ENCODE results near the gene ERO1B. TPM values are rescaled to one million over a fixed set of nuclear protein-coding genes. Genes with fewer than 3 reads are reported as not detected.

ERO1B gene
- total and polyA plus RNA-seq, 2 of the 4 experiments (the other 2 are of a cell fraction) = 0.54 to 0.60 TPM

DNA sequence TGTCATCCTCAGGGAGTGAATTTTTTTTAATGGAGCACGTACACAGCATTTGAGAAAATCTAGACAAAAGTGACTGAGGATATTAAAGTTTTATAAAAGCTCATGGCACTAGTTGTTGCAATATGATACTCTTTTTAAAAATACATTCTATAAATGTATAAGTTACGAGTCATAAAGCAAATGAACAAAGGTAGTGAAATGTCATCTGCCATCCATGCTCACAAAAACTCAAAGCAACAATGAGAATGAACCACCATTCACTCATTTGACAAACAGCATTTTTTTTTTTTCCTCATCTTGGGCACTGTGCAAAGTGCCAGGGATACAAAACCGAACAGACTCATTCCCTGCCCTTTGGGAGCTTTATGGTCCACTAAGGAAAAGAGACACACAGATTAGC lies 100.7 kb downstream of the ERO1B start:
- H3K9me1 ChIP-seq (ENCODE audit: insufficient read depth, low read length) = no peaks in the 10 kb centered on the region; the same call in 1 of the 2 replicates
- in situ Hi-C loops (cut with MboI; ENCODE audit: low sequenced_read_pairs) = no loop called here
- H3K56ac ChIP-seq (ENCODE audit: extremely low read depth, insufficient read depth, low read length) = no peak overlapping the region
- H4K20me1 ChIP-seq (ENCODE audit: insufficient read depth, low read length) = no peaks in the 10 kb centered on the region
- POLR2A ChIA-PET (ENCODE audit: unreplicated experiment) = no interaction called here
- no CpG with 5 or more reads among the region's 3 CpGs for WGBS, 2 experiments (ENCODE audit: extremely low coverage in 2 of 2, insufficient read length in 1 of 2)
- H3K79me1 ChIP-seq (ENCODE audit: low read depth in 1 of 2, low read length in 2 of 2) = no peaks in the 10 kb centered on the region
- ATAC-seq (ENCODE audit: low read depth) (no peak), DNase-seq (peak; percentile 33)
- H3K27ac ChIP-seq (ENCODE audit: insufficient read depth, low read length) = no peak overlapping the region
- no peak overlapping the region for H4K8ac ChIP-seq (ENCODE audit: low read depth in 2 of 2, low read length in 2 of 2)
- intact Hi-C loops (cut with micrococcal nuclease) = no loop called here
- no peak overlapping the region for H2BK15ac ChIP-seq (ENCODE audit: low read depth, low read length)
- H3K27me3 ChIP-seq (ENCODE audit: control insufficient read depth, insufficient read depth, low read length) = no peaks in the 10 kb centered on the region
- H2BK20ac ChIP-seq (ENCODE audit: low read depth, low read length) = no peak overlapping the region
- no peak overlapping the region for H2AFZ ChIP-seq (replicated peaks; ENCODE audit: low read length, poor library complexity)
- no peak overlapping the region for H3K4me3 ChIP-seq (ENCODE audit: insufficient read depth, low read depth, low read length)
- H2BK120ac ChIP-seq (ENCODE audit: low read depth, low read length) = no peak overlapping the region
- peaks cover 7% of the 10 kb centered on the region for H3K36me3 ChIP-seq (ENCODE audit: control insufficient read depth, insufficient read depth, low read length)
- H2BK5ac ChIP-seq (ENCODE audit: low read depth, low read length, poor library complexity, severe bottlenecking) = no peak overlapping the region
- BruUV-seq (replicated peaks) = no TSS peak
- H3K4me2 ChIP-seq (ENCODE audit: low read depth, low read length) = no peak overlapping the region
- no peak overlapping the region for H3K9ac ChIP-seq (ENCODE audit: low read depth, low read length)
- no peak overlapping the region for H3K23ac ChIP-seq (ENCODE audit: low read depth, low read length)
- no peak overlapping the region for H4K91ac ChIP-seq (ENCODE audit: insufficient read depth, low read depth, low read length)
- H3K14ac ChIP-seq (replicated peaks; ENCODE audit: low read depth, low read length) = no peak overlapping the region
- H4K5ac ChIP-seq (ENCODE audit: low read depth, low read length) = no peak overlapping the region
- TF ChIP-seq RAD21 (IDR thresholded peaks at IDR 0.05; ENCODE audit: low read length) = no peak
- no peak for TF ChIP-seq SMC3 (IDR thresholded peaks at IDR 0.05; ENCODE audit: low read depth, low read length)
- no peak for TF ChIP-seq CHD1 (IDR thresholded peaks at IDR 0.05; ENCODE audit: low read depth, low read length)
- TF ChIP-seq RCOR1 (IDR thresholded peaks at IDR 0.05; ENCODE audit: insufficient replicate concordance, low read length) = no peak
- no peak for TF ChIP-seq RFX5 (IDR thresholded peaks at IDR 0.05; ENCODE audit: low read depth, low read length)
- TF ChIP-seq BHLHE40 (IDR thresholded peaks at IDR 0.05; ENCODE audit: low read depth, low read length) = no peak
- no peak for TF ChIP-seq FOS (IDR thresholded peaks at IDR 0.05; ENCODE audit: low read depth, low read length)
- no peak for TF ChIP-seq MXI1 (IDR thresholded peaks at IDR 0.05; ENCODE audit: borderline replicate concordance, low read depth, low read length)
- no peak for TF ChIP-seq NFE2L2 (IDR thresholded peaks at IDR 0.05; ENCODE audit: low read depth, low read length)
- no peak for TF ChIP-seq CEBPB (IDR thresholded peaks at IDR 0.05; ENCODE audit: low read depth, low read length)
- TF ChIP-seq, protein P1, sequence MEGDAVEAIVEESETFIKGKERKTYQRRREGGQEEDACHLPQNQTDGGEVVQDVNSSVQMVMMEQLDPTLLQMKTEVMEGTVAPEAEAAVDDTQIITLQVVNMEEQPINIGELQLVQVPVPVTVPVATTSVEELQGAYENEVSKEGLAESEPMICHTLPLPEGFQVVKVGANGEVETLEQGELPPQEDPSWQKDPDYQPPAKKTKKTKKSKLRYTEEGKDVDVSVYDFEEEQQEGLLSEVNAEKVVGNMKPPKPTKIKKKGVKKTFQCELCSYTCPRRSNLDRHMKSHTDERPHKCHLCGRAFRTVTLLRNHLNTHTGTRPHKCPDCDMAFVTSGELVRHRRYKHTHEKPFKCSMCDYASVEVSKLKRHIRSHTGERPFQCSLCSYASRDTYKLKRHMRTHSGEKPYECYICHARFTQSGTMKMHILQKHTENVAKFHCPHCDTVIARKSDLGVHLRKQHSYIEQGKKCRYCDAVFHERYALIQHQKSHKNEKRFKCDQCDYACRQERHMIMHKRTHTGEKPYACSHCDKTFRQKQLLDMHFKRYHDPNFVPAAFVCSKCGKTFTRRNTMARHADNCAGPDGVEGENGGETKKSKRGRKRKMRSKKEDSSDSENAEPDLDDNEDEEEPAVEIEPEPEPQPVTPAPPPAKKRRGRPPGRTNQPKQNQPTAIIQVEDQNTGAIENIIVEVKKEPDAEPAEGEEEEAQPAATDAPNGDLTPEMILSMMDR (conservative IDR thresholded peaks at IDR 0.05; ENCODE audit: low read depth, low read length) = no peak
- TF ChIP-seq MAZ (IDR thresholded peaks at IDR 0.05; ENCODE audit: borderline replicate concordance, low read depth, low read length) = no peak
- dilution Hi-C loops (cut with HindIII; ENCODE audit: low sequenced_read_pairs, unreplicated experiment) = no loop called here
- no peak overlapping the region for H3K4ac ChIP-seq (ENCODE audit: low read depth, low read length)
- H3K9me3 ChIP-seq (ENCODE audit: control insufficient read depth, insufficient read depth, low read length) = no peaks in the 10 kb centered on the region
- CTCF ChIA-PET = interaction anchor here (0.6 kb wide), 1 partner anchor 394 kb away, joined by 3 read pairs; no protein-coding TSS in a partner anchor
- H2AK9ac ChIP-seq (replicated peaks; ENCODE audit: low read depth, low read length, poor library complexity) = no peak overlapping the region
- no peak overlapping the region for H3K18ac ChIP-seq (ENCODE audit: low read depth, low read length)
- no peak overlapping the region for H2AK5ac ChIP-seq (ENCODE audit: low read depth, low read length)
- H3K4me1 ChIP-seq (ENCODE audit: control insufficient read depth, insufficient read depth, low read length) = peaks cover 2% of the 10 kb centered on the region; the same call in 1 of the 2 replicates
